ENCODE results near the gene LNPK.

GRCh38 chr2:175904035-175904434, 98.0 kb downstream of the LNPK start:
- TF ChIP-seq CTCF (conservative IDR thresholded peaks at IDR 0.05; ENCODE audit: low read depth, low read length) (no peak), EZH2phosphoT487 (IDR thresholded peaks at IDR 0.05; ENCODE audit: borderline replicate concordance, low read length) (no peak)
